HG02588 (cell line): ENCODE results near the gene UHRF1.
"Not testable (repeated sequence)": the region's sequence is repeated elsewhere in the genome, so short reads cannot be mapped to it uniquely, and the experiment has no call there.

ENCODE experiments used
- ATAC-seq: cut with Tn5 transposase; IDR thresholded peaks from one replicate; pipeline ENCODE4 v1.9.1; 2021; ENCODE audit warnings: mild to moderate bottlenecking, moderate library complexity; ENCODE audit not compliant: unreplicated experiment

Gene UHRF1

DNA sequence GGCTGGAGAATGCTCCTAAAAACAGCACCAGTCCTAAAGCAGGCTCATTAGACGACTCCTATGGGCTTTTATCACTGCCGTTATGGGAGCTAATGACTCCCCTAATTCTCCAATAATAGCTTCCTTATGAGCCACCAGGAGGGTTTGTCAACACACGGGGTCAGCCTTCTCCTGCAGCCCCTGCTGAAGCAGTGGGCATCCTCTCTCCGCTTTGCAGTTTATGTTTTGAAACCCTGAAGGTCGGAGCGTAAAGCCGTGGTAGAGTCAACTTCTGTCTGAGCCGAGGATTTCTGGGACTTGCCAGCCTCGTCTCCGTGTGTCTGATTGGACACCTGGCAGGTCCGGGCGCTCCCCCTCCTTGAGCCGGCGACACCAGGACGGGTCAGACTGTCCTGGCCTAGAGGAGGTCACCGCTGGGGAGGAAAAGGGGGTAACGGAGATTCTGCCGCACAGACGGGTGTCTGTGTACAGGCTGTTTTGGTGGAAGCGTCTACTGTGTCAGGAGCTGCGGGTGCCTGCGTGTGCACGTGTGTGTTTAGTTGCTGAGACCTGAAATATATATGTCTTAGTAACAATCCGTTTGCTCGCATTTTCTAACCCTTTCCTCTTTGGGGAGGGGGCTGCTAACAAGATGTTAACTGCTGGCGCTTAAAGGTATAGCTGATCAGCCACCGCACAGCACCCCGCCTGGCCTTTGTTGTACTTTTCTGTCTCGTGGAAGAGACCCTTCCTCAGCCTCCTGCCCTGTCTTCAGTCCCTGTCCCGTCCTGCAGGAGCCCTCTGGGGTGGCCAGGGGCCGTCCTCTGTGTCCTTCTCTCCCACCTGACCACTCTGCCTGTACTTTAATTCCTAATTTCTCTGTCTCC is 61.5 kb downstream of the UHRF1 start:
- ATAC-seq, result no peak

DNA sequence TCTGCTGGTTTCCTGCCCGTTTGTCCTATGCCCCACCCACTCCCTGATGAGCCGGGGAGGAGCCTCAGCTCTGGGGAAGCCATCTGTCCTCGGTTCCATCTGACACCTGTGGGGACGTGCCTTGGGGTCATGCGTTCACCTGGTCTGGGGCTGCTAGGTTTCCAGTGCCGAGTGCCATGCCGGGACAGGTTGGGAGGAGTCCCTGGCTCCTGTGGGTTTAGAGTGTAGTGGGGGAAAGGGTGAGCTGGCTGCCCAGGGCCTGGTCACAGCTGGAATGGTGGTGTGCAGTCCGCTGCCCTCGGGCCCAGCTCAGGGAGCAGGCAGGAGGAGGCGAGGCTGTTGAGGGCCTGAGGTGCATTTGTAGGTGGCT is 62.1 kb downstream of the UHRF1 start:
- no peak for ATAC-seq

DNA sequence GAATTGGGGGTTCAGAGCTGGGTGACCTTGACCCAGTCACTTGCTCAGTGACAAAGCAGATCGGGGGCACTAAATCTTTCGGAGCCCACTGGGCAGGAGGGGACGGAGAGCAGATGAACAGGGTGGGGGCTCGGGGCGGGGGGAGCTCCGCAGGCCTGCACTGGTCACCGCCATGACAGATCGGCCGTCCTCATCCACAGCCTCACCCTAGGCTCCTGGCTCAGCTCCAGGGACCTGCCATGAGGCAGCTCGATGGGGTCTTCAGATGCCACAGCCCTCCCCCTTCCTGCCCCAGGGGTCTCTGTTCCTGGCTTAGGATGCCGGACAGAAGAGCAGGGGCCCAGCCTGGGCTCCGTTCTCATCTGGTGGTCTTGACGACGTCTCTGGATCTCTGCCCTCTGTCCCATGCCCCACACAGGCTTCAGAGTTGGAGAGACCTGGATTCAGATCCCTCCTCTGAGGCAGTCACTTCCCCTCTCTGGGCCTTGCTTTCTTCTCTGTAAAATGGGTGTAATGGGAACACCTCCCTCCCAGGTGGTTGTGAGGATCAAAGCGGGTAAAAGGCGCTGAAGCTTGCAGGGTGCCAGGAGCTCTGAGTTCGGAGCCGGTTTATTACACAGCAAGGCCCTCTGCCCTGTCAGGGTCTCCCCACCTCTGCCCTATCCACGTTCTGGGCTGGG is 62.7 kb downstream of the UHRF1 start:
- ATAC-seq, result no peak

DNA sequence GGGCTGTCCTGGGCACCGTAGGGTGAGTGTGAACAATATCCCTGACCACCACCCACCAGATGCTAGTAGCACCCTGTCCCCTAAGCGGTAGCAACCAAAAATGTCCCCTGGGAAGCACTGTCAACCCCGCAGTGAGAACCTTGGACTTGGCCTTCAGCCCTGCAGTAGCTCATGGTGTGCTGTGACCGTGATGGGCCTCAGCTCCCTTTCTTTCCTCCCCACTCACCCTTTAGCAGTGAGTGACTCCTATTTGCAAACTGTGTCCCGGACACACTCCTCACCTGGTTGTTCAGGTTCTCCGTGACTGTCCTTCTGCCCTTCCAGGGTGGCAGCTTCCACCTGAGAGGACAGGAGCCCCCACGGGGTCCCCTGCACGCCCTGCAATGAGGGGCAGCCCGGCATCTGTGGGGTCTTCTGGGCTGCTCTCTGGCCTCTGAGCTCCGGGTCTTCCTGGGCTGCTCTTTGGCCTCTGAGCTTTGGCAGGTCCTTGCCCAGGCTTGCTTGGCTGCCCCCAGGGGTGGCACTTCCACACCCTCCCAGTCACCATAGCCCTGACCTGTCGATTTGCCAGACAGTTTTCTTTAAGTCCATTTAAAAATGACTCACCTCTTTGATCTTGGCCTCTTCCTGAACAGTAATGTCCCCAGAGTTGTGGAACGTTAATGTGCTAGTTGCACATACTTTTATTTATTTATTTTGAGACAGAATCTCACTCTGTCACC is 63.4 kb downstream of the UHRF1 start:
- ATAC-seq, result no peak

DNA sequence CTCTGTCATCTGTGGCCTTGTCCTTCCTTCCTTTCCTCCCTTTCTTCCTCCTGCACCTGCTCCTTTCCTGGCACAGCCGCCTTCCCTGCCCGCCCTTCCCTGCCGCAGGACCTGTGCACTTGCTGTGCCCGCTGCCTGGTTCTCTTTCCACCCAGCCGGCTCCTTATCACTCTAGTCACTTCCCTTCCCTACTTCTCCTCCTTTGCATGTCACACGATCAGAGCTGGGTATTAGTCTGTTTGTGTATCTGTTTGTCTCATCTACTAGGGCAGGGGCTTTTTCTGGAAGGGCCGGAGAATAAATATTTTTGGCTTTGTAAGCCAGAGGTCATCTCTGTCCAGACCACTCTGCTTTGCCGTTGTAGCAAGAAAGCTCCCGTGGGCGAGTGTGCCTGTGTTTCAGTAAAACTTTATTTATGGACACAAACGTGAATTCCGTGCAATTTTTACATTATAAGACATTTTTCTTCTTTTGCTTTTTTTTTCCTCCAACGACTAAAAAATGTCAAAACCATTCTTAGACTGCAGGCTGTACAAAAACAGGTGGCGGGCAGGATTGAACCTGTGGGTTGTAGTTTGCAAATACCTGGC is 65.7 kb downstream of the UHRF1 start:
- ATAC-seq, result no peak

DNA sequence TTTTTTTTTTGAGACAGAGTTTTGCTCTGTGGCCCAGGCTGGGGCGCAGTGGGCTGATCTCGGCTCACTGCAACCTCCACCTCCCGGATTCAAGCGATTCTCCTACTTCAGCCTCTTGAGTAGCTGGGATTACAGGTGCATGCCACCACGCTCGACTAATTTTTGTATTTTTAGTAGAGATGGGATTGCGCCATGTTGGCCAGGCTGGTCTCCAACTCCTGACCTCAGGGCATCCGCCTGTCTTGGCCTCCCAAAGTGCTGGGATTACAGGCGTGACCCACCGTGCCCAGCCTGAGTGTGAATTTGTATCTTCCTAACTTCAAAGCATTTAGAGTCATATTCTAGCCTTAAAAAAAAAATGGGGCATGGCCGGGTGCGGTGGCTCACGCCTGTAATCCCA is 66.3 kb downstream of the UHRF1 start:
- ATAC-seq, result not testable (repeated sequence)

DNA sequence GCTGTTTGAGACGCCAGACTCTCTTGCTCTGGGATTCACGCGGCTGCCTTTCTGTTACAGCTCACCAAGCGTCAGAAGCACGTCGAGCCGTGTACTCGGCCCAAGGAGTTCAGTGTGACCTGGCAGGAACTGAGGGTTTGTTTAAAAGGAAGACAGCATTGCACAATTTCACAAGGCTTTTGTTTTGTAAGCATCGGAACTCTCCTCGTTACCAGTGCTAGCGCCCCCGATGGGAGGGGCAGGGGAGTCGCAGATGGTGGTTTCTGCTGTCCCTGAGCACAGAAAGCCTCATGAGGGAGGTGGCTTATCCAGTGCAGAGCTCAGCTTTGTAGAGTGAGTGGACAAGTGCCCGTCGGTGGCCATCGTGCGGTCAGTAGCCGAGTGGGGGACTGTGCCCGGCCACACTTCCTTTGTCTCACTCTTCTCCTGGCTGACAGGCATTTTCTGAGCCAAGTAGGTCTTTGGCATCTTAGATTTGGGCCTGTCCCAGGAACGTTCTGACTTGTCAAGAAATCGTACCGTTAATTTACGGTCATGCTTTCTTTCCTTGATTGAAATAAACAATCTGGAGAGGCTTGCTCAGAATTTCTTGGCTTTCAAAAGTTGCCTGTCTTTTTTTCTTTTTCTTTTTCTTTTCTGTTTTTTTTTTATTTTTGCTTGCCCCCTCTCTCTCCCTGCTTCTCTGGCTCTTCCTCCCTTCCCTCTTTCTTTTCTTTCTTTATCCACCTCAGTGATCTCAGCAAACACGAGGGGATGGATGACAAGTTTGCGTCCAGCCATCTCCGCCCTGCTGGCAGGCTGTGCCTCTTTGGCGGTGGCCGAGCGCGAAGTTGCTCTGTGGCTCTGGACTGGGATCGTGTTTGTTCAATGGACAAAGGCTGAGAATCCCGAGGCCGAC is 67.3 kb downstream of the UHRF1 start:
- no peak for ATAC-seq

DNA sequence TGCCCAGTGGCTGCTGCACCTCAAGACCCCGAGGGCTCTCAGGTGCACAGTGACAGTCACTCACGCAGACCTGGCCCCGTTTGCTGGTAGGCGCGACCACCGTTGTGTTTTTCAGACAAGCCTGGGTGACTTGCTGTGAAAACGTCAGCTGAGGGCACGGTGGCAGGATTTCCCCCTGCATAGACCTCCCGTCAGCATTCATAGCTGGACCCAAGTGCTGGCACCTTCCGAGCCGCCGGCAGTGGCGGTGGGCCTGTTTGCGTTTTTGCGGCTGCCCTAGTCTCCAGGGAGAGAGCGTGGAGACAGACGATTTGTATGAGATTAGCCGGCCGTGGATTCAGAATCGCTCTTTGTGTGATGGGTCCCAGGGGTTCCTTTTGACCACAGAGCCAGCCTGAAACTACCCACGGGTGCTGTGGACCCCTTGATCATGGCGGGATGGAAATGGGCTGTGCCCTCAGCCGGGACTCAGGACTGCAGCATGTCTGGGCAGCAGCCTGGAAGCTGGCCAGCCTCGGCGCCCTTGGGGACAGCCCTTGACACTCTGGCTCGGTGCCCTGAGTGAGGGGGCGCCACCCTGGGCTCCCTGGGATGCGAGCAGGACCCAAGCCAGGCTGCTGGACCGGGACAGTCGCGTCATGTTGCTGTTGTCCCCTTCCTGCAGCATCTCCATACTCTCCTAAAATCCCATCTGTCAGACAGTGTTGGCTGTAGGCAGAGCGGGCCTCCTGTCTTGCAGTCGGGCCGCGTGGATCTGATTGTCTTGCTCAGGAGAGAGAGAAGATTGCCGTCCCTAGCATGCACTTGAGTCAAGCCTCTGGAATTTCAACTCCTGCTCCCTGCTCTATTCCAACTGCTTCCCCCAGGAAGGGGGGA is 68.2 kb downstream of the UHRF1 start:
- ATAC-seq, result no peak

DNA sequence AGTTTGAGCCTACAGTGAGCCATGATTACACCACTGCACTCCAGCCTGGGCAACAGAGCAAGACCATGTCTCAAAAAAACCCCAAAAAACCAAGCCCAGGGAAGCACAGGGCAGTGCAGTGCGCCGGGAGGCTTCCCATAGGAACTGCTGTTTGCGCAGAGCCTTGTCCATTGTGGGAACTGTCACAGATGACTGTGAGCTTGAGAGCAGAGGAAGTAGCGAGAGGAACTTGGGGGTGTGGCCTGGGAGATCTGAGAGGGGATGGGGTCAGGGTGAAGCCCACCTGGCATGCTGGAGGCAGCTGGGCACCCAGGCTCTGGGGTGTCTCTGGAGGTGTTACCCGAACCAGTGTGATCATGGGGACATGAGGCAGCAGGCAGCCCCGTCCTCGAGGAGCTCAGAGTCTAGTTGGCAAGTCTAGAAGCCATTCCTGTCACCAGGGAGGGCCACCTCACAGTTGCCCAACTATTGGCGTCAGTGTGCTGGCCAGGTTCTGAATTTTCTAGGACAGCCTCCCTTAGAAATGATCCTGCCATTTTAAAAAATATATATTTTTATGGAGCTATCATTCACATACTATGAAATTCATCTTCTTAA is 70.0 kb downstream of the UHRF1 start:
- ATAC-seq, result no peak

DNA sequence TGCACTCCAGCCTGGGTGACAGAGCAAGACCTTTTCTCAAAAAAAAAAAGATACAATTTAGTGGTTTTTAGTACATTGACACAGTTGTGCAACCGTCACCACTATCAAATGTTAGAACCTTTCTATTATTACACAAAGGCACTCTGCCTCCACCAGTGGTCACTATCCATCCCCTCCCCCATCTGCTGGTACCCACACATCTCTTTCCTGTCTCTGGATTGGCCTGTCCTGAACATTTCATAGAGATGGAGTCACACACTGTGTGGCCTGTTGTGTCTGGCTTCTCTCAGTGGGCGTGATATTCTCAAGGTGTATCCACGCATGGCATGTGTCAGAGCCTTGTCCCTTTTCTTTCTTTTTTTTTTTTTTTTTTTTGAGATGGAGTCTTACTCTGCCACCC is 70.8 kb downstream of the UHRF1 start:
- no peak for ATAC-seq

DNA sequence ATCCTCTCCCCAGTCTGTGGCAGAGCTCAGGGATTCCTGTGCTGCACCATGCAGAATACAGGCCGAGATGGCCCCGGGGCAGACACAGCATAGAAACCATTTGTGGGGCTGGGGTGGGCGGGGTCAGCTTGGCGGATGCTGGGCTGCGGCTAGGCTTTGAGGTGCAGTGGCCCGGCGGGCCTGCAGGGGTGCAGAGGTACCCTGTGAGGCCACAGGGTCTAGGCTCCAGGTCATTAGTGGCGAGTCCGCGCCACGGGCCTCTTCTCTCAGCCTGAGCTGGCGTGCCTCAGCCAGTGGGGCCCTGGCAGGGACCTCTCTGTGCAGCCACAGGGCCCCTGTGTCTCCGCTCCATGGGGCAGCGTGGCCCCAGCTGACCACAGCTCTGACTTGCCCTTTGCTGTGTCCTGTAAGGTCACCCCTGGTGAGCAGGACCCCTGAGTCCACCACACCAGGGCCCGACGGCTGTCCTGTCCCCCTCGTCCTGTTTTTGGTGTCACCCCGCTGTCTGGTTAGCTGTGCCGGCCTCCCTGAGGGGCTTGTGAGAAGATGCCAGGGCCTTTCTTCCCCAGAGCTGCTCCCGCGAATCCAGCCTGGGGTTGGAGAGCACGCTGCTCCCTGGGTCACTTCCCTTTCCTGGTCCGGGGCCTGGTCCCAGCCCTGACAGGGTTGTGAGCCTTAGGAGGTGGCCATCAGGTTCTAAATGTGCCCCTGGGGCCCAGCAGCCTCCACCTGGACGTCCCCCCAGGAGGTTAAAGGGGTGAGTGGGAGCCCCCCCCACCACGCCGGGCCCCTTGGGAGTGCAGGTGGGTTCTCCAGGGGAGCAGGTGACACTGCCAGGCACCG is 71.8 kb downstream of the UHRF1 start:
- ATAC-seq, result no peak

DNA sequence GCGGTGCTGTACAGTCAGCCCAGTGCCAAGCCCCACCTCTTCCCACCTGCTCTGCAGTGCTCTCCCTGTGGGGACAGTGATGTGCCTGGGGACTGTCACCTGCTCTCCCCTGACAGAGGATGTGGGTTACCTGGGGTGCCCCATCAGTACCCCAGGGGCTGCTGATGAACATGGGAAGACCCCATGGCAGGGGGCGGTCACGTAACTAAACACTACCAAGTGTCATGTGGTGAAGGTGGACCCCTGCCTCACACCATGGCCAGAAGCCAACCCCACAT is 72.3 kb downstream of the UHRF1 start:
- no peak for ATAC-seq

DNA sequence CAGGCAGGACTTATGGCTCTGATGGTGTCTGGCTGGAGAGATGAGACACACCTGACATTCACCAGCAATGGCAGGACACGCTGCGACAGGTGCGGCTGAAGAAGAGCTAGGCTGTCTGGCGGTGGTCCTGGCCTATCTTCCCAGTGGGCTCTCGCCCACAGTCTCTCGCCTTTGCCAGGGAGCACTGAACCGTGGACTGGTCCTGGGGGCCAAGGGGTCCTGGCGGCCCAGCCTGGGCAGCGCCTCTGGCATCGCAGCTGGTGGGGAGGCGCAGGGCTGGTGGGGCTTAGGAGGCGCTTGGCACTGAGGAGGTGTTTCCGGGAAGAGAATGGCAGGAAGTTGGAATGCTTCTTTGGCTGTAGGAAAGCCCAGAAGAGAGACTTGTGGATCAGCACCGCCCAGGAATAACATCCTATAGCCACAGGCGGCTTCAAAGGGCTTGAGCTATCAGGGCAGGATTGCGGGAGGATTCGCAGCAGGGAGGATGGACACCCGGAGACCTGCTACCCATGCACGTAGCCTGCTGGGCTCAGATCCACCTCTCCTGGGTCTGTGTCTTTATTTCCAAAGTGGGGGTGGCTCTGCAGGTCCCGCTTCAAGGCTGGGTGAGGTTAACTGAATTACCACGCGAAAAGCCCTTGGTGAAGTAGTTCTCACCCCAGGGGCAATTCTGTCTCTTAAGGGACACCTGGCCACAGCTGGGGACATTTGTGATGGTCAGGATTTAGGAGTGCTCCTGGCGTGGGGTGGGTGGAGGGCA is 74.2 kb downstream of the UHRF1 start:
- no peak for ATAC-seq

DNA sequence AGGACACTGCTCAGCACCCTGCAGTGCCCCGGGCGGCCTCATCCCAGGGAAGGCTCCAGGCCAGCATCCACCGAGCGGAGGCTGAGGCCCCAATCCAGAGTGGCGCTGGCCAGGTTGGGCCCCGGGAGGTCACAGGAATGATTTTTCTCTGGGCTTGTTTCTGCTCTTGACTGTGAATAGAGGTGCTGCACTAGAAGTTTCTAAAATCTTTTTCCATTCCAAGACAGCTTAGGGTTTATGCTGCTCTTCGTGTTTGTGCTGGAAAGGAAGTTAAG is 74.7 kb downstream of the UHRF1 start:
- ATAC-seq, result no peak

DNA sequence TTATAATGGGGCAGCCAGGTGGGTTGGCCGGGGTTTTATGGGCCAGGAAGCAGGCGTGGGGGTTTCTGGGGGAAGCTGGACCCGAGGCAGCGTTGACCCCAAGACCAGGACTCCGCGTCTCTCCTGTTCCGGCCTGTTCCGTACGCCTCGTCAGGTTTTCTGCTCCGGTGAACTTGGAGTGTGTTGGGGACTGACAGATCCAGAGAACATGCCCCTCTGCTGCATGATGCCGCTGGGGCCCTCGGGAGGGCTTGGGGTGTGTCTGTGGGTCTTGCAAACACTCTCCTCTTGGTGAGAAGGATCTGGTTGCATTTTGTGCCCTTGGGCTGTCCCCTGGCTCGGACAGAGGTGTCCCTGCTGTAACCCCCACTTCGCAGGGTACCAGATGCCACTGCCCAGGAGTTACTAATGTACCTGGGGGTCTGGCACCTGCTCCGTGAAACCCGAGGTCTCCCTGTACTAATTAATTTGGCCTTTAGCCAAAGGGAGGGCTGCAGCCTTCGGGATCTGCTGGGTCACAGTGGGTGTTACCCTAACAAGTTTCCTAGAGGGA is 75.2 kb downstream of the UHRF1 start:
- ATAC-seq, result no peak

DNA sequence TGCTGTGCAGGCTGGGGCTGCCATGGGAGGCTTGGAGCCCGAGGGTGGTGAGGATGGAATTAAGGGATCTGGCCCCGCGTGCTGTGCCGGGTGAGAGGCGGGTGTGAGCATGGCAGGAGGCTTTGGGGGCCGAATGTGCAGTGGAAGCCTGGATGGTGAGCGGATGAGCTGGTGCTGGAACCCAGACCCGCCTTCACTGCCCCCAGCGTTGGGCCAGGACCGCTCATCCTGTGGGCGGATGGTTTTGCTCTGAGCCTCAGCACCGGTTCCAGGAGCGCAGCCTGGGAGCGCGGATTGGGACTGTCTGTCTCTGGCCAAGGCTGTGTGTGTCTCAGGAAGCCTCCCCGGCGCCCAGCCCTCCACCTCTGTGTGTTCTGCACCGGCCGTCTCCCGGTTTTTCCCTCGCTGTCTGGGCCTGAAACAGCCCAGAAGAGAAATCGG is 76.3 kb downstream of the UHRF1 start:
- no peak for ATAC-seq

DNA sequence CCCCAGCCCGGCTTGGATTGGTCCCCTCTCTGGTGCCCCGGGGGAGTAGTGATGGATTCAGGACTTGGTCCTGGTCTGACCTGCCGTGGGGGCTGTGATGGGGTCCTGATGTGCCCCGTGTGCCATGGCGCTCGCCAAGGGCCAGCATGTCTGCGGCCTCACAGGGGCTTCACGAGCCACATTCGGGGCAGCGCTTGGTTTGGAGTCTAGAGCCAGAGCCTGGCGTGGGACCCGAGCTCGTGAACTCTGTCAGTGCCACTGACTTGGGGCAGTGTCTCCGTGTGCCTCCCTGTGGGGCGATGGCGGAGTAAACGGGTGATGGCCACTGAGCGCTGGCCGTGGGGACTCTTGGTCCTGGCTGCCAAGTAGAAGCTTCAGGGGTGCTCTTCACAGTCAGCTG is 76.8 kb downstream of the UHRF1 start:
- ATAC-seq, result no peak

DNA sequence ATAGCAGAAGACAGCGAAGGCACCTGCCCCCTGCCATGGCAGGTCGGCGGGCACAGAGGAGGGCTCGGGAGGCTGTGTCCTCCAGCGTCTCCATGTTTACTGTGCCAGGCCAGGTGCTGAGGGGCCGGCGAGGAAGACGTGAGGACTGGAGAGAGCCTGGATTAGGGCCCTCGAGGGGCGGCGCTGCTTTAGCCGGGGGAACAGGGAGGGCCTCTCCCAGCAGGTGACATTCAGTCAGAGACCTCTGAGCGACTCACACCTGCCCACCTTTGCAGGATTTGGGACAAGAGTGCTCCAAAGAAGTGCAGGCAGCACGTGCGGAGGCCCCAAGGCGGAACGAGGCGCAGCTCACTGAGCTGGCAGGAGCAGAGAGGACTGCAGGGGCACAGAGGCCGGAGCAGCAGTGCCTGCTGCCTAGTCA is 77.2 kb downstream of the UHRF1 start:
- ATAC-seq, result no peak
